ENCODE results near the gene ABHD16B.

- TF ChIP-seq RAD51 (IDR thresholded peaks at IDR 0.05) (no peak), BMI1 (IDR thresholded peaks at IDR 0.05; ENCODE audit: borderline replicate concordance) (no peak), POLR2AphosphoS5 (IDR thresholded peaks at IDR 0.05; ENCODE audit: low read length) (no peak), ZBED1 (IDR thresholded peaks at IDR 0.05; ENCODE audit: borderline replicate concordance) (no peak), SPI1 (IDR thresholded peaks at IDR 0.05; ENCODE audit: borderline replicate concordance, insufficient read depth, low read depth, low read length) (no peak), EGR1 (IDR thresholded peaks at IDR 0.05; ENCODE audit: borderline replicate concordance in 1 of 2, low read depth in 2 of 2, low read length in 2 of 2) (no peak), RAD21 (IDR thresholded peaks at IDR 0.05; ENCODE audit: insufficient read depth, low read depth, low read length) (no peak)
- TF ChIP-seq, protein P1, sequence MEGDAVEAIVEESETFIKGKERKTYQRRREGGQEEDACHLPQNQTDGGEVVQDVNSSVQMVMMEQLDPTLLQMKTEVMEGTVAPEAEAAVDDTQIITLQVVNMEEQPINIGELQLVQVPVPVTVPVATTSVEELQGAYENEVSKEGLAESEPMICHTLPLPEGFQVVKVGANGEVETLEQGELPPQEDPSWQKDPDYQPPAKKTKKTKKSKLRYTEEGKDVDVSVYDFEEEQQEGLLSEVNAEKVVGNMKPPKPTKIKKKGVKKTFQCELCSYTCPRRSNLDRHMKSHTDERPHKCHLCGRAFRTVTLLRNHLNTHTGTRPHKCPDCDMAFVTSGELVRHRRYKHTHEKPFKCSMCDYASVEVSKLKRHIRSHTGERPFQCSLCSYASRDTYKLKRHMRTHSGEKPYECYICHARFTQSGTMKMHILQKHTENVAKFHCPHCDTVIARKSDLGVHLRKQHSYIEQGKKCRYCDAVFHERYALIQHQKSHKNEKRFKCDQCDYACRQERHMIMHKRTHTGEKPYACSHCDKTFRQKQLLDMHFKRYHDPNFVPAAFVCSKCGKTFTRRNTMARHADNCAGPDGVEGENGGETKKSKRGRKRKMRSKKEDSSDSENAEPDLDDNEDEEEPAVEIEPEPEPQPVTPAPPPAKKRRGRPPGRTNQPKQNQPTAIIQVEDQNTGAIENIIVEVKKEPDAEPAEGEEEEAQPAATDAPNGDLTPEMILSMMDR (IDR thresholded peaks at IDR 0.05 in 2 of 3, conservative IDR thresholded peaks at IDR 0.05 in 1 of 3; ENCODE audit: control insufficient read depth in 2 of 3, extremely low read depth in 1 of 3, insufficient read depth in 1 of 3, low read depth in 3 of 3, low read length in 3 of 3), result no peak
Observed at GRCh38 chr20:63839620-63840019, 21.7 kb upstream of the ABHD16B start.
